Measurements from ENCODE around the gene ATF1. TPM values are rescaled to one million over a fixed set of nuclear protein-coding genes. Genes with fewer than 3 reads are reported as not detected.

ATF1 gene
- total RNA-seq, 4 donors from 2014 or later, result 10.0 to 19.4 (median 16.5) TPM

DNA sequence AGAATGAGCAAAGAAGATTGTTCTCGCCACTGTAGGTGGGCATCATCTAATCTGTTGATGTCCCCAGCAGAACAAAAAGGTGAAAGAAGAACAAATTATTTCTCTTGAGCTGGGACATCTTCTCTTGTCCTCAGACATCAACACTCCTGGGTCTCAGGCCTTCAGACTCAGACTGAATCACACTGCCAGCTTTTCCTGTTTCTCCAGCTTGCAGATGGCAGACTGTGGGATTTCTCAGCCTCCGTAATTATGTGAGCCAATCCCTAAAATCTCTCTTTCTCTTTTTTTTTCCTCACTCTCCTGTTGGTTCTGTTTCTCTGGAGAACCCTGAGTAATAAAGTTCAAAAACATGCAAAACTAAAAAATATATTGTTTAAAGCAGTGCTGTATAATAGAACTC is 75.1 kb downstream of the ATF1 start:
- H3K9me3 ChIP-seq, result no peaks in the 10 kb centered on the region
- H3K4me3 ChIP-seq, result no peak overlapping the region
- intact Hi-C loops (cut with DNase I; ENCODE audit: low total_unique reads) (no loop called here), in situ Hi-C loops (cut with MboI; ENCODE audit: low pct_ligation_motif_present in 1 of 4, low pct_unique_long_range_greater_than_20kb in 1 of 4, low sequenced_read_pairs in 3 of 4) (loop anchor here in 1 of 4 donors (25.0 kb wide), 1 partner anchor 123 kb away; the partner anchor contains the start of gene HIGD1C)
- no peak for DNase-seq
- H3K36me3 ChIP-seq, result no peaks in the 10 kb centered on the region
- H3K27me3 ChIP-seq, result peaks cover 7% of the 10 kb centered on the region
- H3K4me1 ChIP-seq, result no peaks in the 10 kb centered on the region
- H3K27ac ChIP-seq, result no peak overlapping the region
- WGBS, 2 donors (ENCODE audit: low coverage in 1 of 2), result 89 to 92% methylated on average over 2 of the region's 2 CpGs
- no peak for TF ChIP-seq POLR2A (IDR thresholded peaks at IDR 0.05)
- TF ChIP-seq CTCF (IDR thresholded peaks at IDR 0.05), result no peak
- TF ChIP-seq POLR2AphosphoS5 (IDR thresholded peaks at IDR 0.05), result no peak
- TF ChIP-seq EP300 (IDR thresholded peaks at IDR 0.05; ENCODE audit: low read depth), result no peak

DNA sequence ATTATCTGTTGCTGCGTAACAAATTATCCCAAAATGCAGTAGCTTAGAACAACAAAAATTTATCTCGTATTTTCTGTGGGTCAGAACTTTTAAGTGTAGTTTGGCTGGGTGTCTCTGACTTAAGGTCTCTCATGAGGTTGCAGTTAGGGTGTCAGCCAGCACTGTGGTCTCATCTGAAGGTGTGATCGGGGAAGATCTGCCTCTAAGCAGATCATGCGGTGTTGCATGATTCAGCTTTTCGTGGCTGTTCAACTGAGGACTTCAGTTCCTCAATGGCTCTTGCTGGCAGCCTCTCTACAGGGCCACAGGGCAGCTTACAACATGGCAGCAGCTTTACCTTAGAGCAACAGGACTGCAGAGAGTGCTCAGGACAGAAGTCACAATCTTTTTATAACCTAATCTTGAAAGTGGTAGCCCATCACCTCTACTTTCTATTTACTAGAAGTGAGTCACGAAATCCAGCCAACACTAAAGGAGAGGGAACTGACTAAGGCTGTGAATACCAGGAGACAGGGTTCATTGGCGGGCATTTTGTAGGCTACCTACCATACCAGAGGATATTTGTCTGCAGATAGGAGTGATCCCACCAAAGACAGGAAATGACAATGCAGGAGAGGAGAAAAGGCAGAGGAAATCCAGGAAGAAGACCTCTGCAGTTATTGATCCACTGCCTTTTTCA is 77.0 kb downstream of the ATF1 start:
- H3K27ac ChIP-seq, result no peak overlapping the region
- intact Hi-C loops (cut with DNase I; ENCODE audit: low total_unique reads) (no loop called here), in situ Hi-C loops (cut with MboI; ENCODE audit: low pct_ligation_motif_present in 1 of 4, low pct_unique_long_range_greater_than_20kb in 1 of 4, low sequenced_read_pairs in 3 of 4) (loop anchor here in 1 of 4 donors (25.0 kb wide), 1 partner anchor 121 kb away; the partner anchor contains the start of gene HIGD1C)
- no peaks in the 10 kb centered on the region for H3K4me1 ChIP-seq
- 93 to 94% methylated on average over 4 to 7 of the region's 7 CpGs for WGBS, 2 donors (ENCODE audit: low coverage in 1 of 2)
- H3K36me3 ChIP-seq, result no peaks in the 10 kb centered on the region
- TF ChIP-seq POLR2AphosphoS5 (IDR thresholded peaks at IDR 0.05) (no peak), POLR2A (IDR thresholded peaks at IDR 0.05) (no peak), CTCF (IDR thresholded peaks at IDR 0.05) (no peak), EP300 (IDR thresholded peaks at IDR 0.05; ENCODE audit: low read depth) (no peak)
- peaks cover 7% of the 10 kb centered on the region for H3K27me3 ChIP-seq
- H3K9me3 ChIP-seq, result no peaks in the 10 kb centered on the region
- DNase-seq, result no peak
- H3K4me3 ChIP-seq, result no peak overlapping the region

DNA sequence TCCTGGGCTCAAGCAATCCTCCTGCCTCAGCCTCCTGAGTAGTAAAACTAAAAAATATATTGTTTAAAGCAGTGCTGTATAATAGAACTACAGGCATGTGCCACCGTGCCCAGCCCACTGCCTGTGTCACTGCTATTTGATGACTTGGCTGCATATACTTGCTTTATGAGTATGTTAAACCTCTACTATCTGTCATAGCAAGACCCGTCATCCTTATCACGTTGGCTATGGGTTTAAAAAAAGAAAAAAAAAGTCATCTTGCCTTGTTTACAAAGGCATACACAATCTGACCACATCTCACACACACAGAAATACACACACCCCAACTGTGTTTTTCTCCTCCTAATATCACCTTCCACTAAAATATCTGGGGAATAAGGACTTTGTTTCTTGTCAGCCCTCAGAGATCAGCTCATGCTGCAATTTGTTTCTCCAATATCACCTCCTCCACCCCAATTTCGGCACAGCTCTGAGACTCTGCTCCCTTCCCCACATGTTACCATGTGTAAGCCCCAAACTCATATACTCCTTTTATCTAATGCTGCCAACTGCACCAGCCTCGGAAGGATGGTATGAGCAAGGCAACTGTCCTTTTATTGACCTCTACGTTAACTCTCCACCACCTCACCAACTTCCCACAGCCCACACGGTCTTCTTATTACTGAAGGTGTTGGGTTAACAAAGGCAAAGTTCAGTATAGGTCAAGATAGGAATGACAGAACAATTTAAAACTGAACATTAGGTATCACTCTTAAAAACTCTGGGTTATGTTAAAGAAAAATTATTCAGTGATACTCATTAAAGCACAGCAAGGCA is 78.0 kb downstream of the ATF1 start:
- TF ChIP-seq POLR2A (IDR thresholded peaks at IDR 0.05) (no peak), CTCF (IDR thresholded peaks at IDR 0.05) (no peak), POLR2AphosphoS5 (IDR thresholded peaks at IDR 0.05) (no peak), EP300 (IDR thresholded peaks at IDR 0.05; ENCODE audit: low read depth) (no peak)
- WGBS, 2 donors (ENCODE audit: low coverage in 1 of 2), result 46 to 49% methylated on average over 3 to 7 of the region's 7 CpGs
- intact Hi-C loops (cut with DNase I; ENCODE audit: low total_unique reads) (no loop called here), in situ Hi-C loops (cut with MboI; ENCODE audit: low pct_ligation_motif_present in 1 of 4, low pct_unique_long_range_greater_than_20kb in 1 of 4, low sequenced_read_pairs in 3 of 4) (loop anchor here in 1 of 4 donors (25.0 kb wide), 1 partner anchor 120 kb away; the partner anchor contains the start of gene HIGD1C)
- Histone ChIP-seq H3K4me1 (no peaks in the 10 kb centered on the region), H3K27me3 (peaks cover 7% of the 10 kb centered on the region), H3K27ac (no peak overlapping the region), H3K36me3 (no peaks in the 10 kb centered on the region), H3K9me3 (no peaks in the 10 kb centered on the region), H3K4me3 (no peak overlapping the region)
- no peak for DNase-seq

Data from transverse colon (tissue), 4 donors.